Subcutaneous adipose tissue (tissue), 4 donors: ENCODE measurements around the gene GALNT9. TPM values are rescaled to one million over a fixed set of nuclear protein-coding genes. Genes with fewer than 3 reads are reported as not detected.

Source experiments
- total RNA-seq, 4 donors: library from RNA; depleted of rRNA; stranded (reverse); fragments of >200 nt; gene quantifications; one replicate each; pipeline ENCODE4 v1.1.0, GENCODE V29; 2016
- TF ChIP-seq, protein P1 (sequence below): fragments of 450-650 bp; IDR thresholded peaks from one replicate; pipeline ENCODE4 v1.5.1; 2016; ENCODE audit warnings: low read depth, mild to moderate bottlenecking, control low read depth, antibody characterized with exemption, moderate library complexity

The GALNT9 gene
- total RNA-seq, 4 donors from 2014 or later = not detected

- TF ChIP-seq, protein P1, sequence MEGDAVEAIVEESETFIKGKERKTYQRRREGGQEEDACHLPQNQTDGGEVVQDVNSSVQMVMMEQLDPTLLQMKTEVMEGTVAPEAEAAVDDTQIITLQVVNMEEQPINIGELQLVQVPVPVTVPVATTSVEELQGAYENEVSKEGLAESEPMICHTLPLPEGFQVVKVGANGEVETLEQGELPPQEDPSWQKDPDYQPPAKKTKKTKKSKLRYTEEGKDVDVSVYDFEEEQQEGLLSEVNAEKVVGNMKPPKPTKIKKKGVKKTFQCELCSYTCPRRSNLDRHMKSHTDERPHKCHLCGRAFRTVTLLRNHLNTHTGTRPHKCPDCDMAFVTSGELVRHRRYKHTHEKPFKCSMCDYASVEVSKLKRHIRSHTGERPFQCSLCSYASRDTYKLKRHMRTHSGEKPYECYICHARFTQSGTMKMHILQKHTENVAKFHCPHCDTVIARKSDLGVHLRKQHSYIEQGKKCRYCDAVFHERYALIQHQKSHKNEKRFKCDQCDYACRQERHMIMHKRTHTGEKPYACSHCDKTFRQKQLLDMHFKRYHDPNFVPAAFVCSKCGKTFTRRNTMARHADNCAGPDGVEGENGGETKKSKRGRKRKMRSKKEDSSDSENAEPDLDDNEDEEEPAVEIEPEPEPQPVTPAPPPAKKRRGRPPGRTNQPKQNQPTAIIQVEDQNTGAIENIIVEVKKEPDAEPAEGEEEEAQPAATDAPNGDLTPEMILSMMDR = no peak
These were observed 58.2 kb downstream of the GALNT9 start for GRCh38 chr12:132270969-132271754.

- TF ChIP-seq, protein P1 = no peak
These were observed 58.9 kb downstream of the GALNT9 start for GRCh38 chr12:132270516-132270915.

DNA sequence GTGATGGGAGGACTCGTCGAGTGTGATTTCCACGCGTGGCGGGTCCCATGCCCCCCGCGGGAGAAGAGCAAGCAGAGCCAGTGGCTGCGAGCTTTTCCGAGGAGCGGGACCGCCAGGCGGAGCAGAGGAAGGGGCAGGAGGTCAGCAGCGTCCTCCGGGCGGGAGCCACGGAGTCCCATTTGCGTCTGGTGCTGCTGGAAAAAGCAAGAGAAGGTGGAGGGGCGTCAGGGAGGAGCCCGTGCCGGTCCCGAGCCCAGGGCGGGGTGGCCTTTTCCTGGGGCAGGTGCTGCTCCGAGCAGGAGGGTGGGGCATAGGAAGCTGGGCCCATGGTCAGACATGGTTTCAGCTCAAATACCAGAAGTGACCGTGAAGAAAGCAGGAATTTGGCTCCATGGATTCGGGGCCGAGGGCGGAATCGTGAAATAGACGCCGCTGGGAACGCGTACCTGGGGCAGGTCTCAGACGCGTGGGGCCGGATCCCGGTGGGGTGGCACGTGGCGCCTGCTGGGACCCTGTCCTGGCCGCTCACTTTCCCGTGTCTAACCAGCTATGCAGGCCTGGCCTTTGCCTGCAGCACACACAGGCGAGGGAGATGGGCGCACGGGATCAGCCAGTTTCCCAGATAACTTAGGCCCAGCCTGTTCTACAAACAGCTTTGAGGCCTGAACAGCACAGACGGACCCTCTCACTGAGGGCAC, 60.0 kb downstream of the GALNT9 start:
- TF ChIP-seq, protein P1 = no peak

- TF ChIP-seq, protein P1 = no peak
These were observed 60.7 kb downstream of the GALNT9 start for GRCh38 chr12:132268674-132269073.

- TF ChIP-seq, protein P1 = no peak
These were observed 61.5 kb downstream of the GALNT9 start for GRCh38 chr12:132267873-132268272.

DNA sequence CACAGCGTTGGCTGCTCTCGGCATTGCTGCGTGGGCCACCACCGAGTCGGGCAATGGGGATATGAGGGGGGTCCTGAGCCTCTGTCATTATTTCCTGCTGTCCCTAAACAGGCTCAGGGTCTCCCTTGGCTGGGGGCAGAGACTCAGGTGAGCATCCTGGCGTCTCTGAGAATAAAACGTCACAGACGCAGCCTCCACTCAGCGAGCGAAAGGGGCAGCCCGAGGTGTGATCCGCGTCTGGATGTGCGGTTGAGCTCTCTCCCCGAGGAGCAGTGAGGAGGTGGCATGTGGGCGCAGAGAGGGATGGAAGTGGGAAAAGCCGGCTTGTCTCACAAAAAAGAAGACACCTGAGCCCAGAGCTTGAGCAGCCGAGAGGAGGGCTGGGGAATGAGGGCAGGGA, 62.6 kb downstream of the GALNT9 start:
- TF ChIP-seq, protein P1 = no peak

DNA sequence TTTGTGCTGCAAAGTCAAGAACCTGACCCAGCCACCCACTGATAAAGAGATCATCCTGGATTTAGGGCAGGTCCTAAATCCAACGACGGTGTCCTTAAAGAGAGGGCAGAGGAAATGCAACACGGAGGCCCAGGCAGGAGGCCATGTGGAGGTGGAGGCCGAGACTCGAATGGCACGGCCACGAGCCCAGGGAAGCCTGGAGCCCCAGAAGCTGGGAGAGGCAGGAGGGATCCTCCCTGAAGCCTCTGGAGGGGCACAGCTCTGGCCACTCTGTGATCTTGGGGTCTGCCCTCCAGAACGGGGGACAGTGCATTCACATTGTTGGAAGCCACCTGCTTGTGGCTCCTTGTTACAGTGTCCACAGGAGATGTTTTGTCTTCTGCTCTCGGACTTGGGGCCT, 63.0 kb downstream of the GALNT9 start:
- TF ChIP-seq, protein P1 = no peak
